Liver (tissue), 9 donors: ENCODE measurements around the gene APOBEC3A. TPM values are rescaled to one million over a fixed set of nuclear protein-coding genes. Genes with fewer than 3 reads are reported as not detected.

Experiments used
- DNase-seq: peaks from one replicate; pipeline ENCODE4 v3.0.0-alpha.2; 2017; ENCODE audit warnings: low spot score
- H3K27ac ChIP-seq, 2 donors: one replicate each; pipeline ENCODE4 v1.7.0; 2013; ENCODE audit warnings: inconsistent platforms in 2 of 2, low read length in 2 of 2, control low read depth in 1 of 2, low read depth in 1 of 2, mild to moderate bottlenecking in 1 of 2
- H3K27me3 ChIP-seq, 4 donors: one replicate each; pipeline versions ENCODE4 v1.6.1 to v1.7.0; 2013; ENCODE audit warnings: low read length in 3 of 4, inconsistent platforms in 1 of 4, mild to moderate bottlenecking in 1 of 4, moderate library complexity in 1 of 4; ENCODE audit not compliant: control insufficient read depth in 4 of 4, insufficient read depth in 4 of 4
- H3K36me3 ChIP-seq, 4 donors: one replicate each; pipeline versions ENCODE4 v1.6.1 to v1.7.0; 2013; ENCODE audit warnings: low read length in 3 of 4, mild to moderate bottlenecking in 3 of 4, low read depth in 1 of 4, moderate library complexity in 1 of 4; ENCODE audit not compliant: control insufficient read depth in 4 of 4, insufficient read depth in 3 of 4
- H3K4me1 ChIP-seq, 4 donors: one replicate each; pipeline versions ENCODE4 v1.6.1 to v1.7.0; 2013; ENCODE audit warnings: low read length in 3 of 4, mild to moderate bottlenecking in 3 of 4, moderate library complexity in 1 of 4; ENCODE audit not compliant: control insufficient read depth in 4 of 4, insufficient read depth in 4 of 4
- H3K4me3 ChIP-seq, 3 donors: one replicate each; pipeline versions ENCODE4 v1.6.1 to v1.7.0; 2013; ENCODE audit warnings: low read length in 3 of 3, control low read depth in 1 of 3, low read depth in 1 of 3, mild to moderate bottlenecking in 1 of 3
- H3K9ac ChIP-seq, 2 donors: one replicate each; pipeline ENCODE4 v1.7.0; 2013; ENCODE audit warnings: low read length in 2 of 2, mild to moderate bottlenecking in 2 of 2, moderate library complexity in 2 of 2, control low read depth in 1 of 2, low read depth in 1 of 2
- H3K9me3 ChIP-seq, 4 donors: one replicate each; pipeline versions ENCODE4 v1.6.1 to v1.7.0; 2013; ENCODE audit warnings: low read length in 3 of 4; ENCODE audit not compliant: control insufficient read depth in 4 of 4
- CTCF ChIP-seq: fragments of 150-350 bp; IDR thresholded peaks from 2 replicates; pipeline ENCODE4 v1.5.1; 2017; ENCODE audit warnings: improper control_type of control experiment, low read depth, low read length; ENCODE audit not compliant: missing input control
- EGR1 ChIP-seq, 2 donors: IDR thresholded peaks; 2 replicates each; pipeline ENCODE4 v1.6.1; 2016 to 2018; ENCODE audit warnings: antibody characterized with exemption in 2 of 2, low read depth in 2 of 2
- FOXA1 ChIP-seq: IDR thresholded peaks from 2 replicates; pipeline ENCODE4 v1.6.1; 2016; ENCODE audit warnings: antibody characterized with exemption
- GABPA ChIP-seq, 2 donors: IDR thresholded peaks in 1 of 2; conservative IDR thresholded peaks in 1 of 2; 2 replicates each; pipeline ENCODE4 v1.6.1; 2016; ENCODE audit warnings: antibody characterized with exemption in 2 of 2, mild to moderate bottlenecking in 1 of 2, moderate library complexity in 1 of 2
- HNF4A ChIP-seq, 2 donors: conservative IDR thresholded peaks; 2 replicates each; pipeline ENCODE4 v1.6.1; 2016; ENCODE audit warnings: antibody characterized with exemption in 2 of 2, mild to moderate bottlenecking in 2 of 2
- HNF4G ChIP-seq: IDR thresholded peaks from 2 replicates; pipeline ENCODE4 v1.6.1; 2016; ENCODE audit warnings: antibody characterized with exemption
- JUND ChIP-seq, 2 donors: IDR thresholded peaks; 2 replicates each; pipeline ENCODE4 v1.6.1; 2016; ENCODE audit warnings: antibody characterized with exemption in 2 of 2
- MAX ChIP-seq: IDR thresholded peaks from 2 replicates; pipeline ENCODE4 v1.6.1; 2016; ENCODE audit warnings: antibody characterized with exemption
- NR2F2 ChIP-seq: IDR thresholded peaks from 2 replicates; pipeline ENCODE4 v1.6.1; 2016; ENCODE audit warnings: antibody characterized with exemption
- RAD21 ChIP-seq, 2 donors: IDR thresholded peaks; 2 replicates each; pipeline ENCODE4 v1.6.1; 2016; ENCODE audit warnings: antibody characterized with exemption in 2 of 2, mild to moderate bottlenecking in 2 of 2
- REST ChIP-seq: IDR thresholded peaks from 2 replicates; pipeline ENCODE4 v1.6.1; 2016; ENCODE audit warnings: antibody characterized with exemption, mild to moderate bottlenecking
- RXRA ChIP-seq, 2 donors: IDR thresholded peaks; 2 replicates each; pipeline ENCODE4 v1.6.1; 2017 to 2018; ENCODE audit warnings: antibody characterized with exemption in 2 of 2, mild to moderate bottlenecking in 1 of 2
- SP1 ChIP-seq: IDR thresholded peaks from 2 replicates; pipeline ENCODE4 v1.6.1; 2018; ENCODE audit warnings: antibody characterized with exemption, mild to moderate bottlenecking
- TAF1 ChIP-seq: conservative IDR thresholded peaks from 2 replicates; pipeline ENCODE4 v1.6.1; 2016; ENCODE audit warnings: antibody characterized with exemption, mild to moderate bottlenecking
- YY1 ChIP-seq: IDR thresholded peaks from 2 replicates; pipeline ENCODE4 v1.6.1; 2016; ENCODE audit warnings: antibody characterized with exemption, mild to moderate bottlenecking
- ZBTB33 ChIP-seq: IDR thresholded peaks from 2 replicates; pipeline ENCODE4 v1.6.1; 2016; ENCODE audit warnings: antibody characterized with exemption
- WGBS: extraction: QIAGEN DNeasy Blood & Tissue Kit; methylation state at CpG from one replicate; pipeline ENCODE4 v1.1.7; 2013; 5-methylcytosine and 5-hydroxymethylcytosine counted together
- polyA plus RNA-seq, 2 donors: library from polyadenylated mRNA; stranded (reverse) in 1 of 2; unstranded in 1 of 2; fragments of 200-250 nt in 1 of 2; fragments of >200 nt in 1 of 2; fragmentation: Nextera tagmentation in 1 of 2; extraction: Ambion mirVana in 1 of 2; gene quantifications; one replicate each; pipeline versions ENCODE4 v1.2.1 to v1.2.3, GENCODE V29; 2013 to 2015
- total RNA-seq, 2 donors: library from RNA; depleted of rRNA; stranded (reverse); fragments of >200 nt; gene quantifications; one replicate each; pipeline ENCODE4 v1.2.3, GENCODE V29; 2014
- donor health status: healthy.
- donor health status: healthy.
- donor health status: healthy.
- donor health status: healthy.
- donor health status: healthy.

The APOBEC3A gene
- total and polyA plus RNA-seq, 4 donors: 0.26 to 8.7 (median 4.6) TPM

GRCh38 chr22:38996105-38996504 lies 38.7 kb downstream of the APOBEC3A start:
- TF ChIP-seq HNF4G (no peak), HNF4A (conservative IDR thresholded peaks at IDR 0.05) (no peak), EGR1 (IDR thresholded peaks at IDR 0.05; ENCODE audit: low read depth in 2 of 2) (no peak), NR2F2 (no peak), ZBTB33 (no peak), CTCF (no peak), TAF1 (no peak), RAD21 (IDR thresholded peaks at IDR 0.05) (no peak), SP1 (no peak), REST (no peak), GABPA (IDR thresholded peaks at IDR 0.05 in 1 of 2, conservative IDR thresholded peaks at IDR 0.05 in 1 of 2) (no peak), RXRA (IDR thresholded peaks at IDR 0.05) (no peak), MAX (no peak), JUND (IDR thresholded peaks at IDR 0.05) (no peak), YY1 (no peak)
- H3K27ac ChIP-seq: no peak overlapping the region
- no peak overlapping the region for H3K4me3 ChIP-seq
- H3K27me3 ChIP-seq: peaks cover 0 to 4% (median 0%) of the 10 kb centered on the region in 4 donors
- H3K9ac ChIP-seq: no peak overlapping the region
- no peaks in the 10 kb centered on the region for H3K4me1 ChIP-seq
- H3K36me3 ChIP-seq: no peaks in the 10 kb centered on the region
- no peak for DNase-seq
- no peaks in the 10 kb centered on the region for H3K9me3 ChIP-seq
- WGBS: 66% methylated on average over 6 of the region's 6 CpGs

GRCh38 chr22:38997518-38997917 lies 40.1 kb downstream of the APOBEC3A start:
- 83% methylated on average over 3 of the region's 3 CpGs for WGBS
- TF ChIP-seq CTCF (no peak), FOXA1 (no peak), YY1 (no peak)
- DNase-seq: no peak
- no peak overlapping the region for H3K9ac ChIP-seq
- H3K36me3 ChIP-seq: no peaks in the 10 kb centered on the region
- H3K4me3 ChIP-seq: no peak overlapping the region
- H3K27me3 ChIP-seq: peaks cover 0 to 4% (median 0%) of the 10 kb centered on the region in 4 donors
- H3K27ac ChIP-seq: no peak overlapping the region
- H3K9me3 ChIP-seq: no peaks in the 10 kb centered on the region
- H3K4me1 ChIP-seq: no peaks in the 10 kb centered on the region
